HepG2 (cell line): ENCODE data around the gene SMIM44. TPM values are rescaled to one million over a fixed set of nuclear protein-coding genes. Genes with fewer than 3 reads are reported as not detected.

Source experiments
- AHR ChIP-seq: IDR thresholded peaks from 2 replicates; pipeline ENCODE4 v1.6.1; 2018; ENCODE audit warnings: missing genetic modification reagents, missing compliant biosample characterization
- BHLHE40 ChIP-seq: IDR thresholded peaks from 2 replicates; pipeline ENCODE4 v1.6.1; 2011; ENCODE audit warnings: low read length, improper control_type of control experiment
- EZH2 ChIP-seq: conservative IDR thresholded peaks from 2 replicates; pipeline ENCODE4 v1.6.1; 2012; ENCODE audit warnings: mild to moderate bottlenecking, low read depth, low read length, moderate library complexity
- FUBP1 ChIP-seq: sonication (generic); formaldehyde crosslinking; IDR thresholded peaks from 2 replicates; pipeline ENCODE4 v1.5.1; 2020; ENCODE audit warnings: missing genetic modification reagents, mild to moderate bottlenecking, borderline replicate concordance
- KDM1A ChIP-seq: IDR thresholded peaks from 2 replicates; pipeline ENCODE4 v1.6.1; 2016; ENCODE audit warnings: missing compliant biosample characterization
- MNT ChIP-seq: fragments of 450-650 bp; IDR thresholded peaks from 2 replicates; pipeline ENCODE4 v1.6.1; 2016
- NR2F2 ChIP-seq: IDR thresholded peaks from 2 replicates; pipeline ENCODE4 v1.6.1; 2012; ENCODE audit warnings: low read depth, inconsistent platforms, borderline replicate concordance
- PAF1 ChIP-seq: IDR thresholded peaks from 2 replicates; pipeline ENCODE4 v1.6.1; 2016; ENCODE audit warnings: missing genetic modification reagents, missing compliant biosample characterization
- PHF5A ChIP-seq: IDR thresholded peaks from one replicate; pipeline ENCODE4 v1.6.1; 2018; ENCODE audit warnings: low read depth, missing genetic modification reagents; ENCODE audit not compliant: unreplicated experiment
- RBAK ChIP-seq: sonication (generic); formaldehyde crosslinking; IDR thresholded peaks from 2 replicates; pipeline ENCODE4 v1.5.1; 2020; ENCODE audit warnings: mild to moderate bottlenecking, missing genetic modification reagents
- SOX5 ChIP-seq: IDR thresholded peaks from 2 replicates; pipeline ENCODE4 v1.6.1; 2016; ENCODE audit warnings: borderline replicate concordance
- SSRP1 ChIP-seq: IDR thresholded peaks from 2 replicates; pipeline ENCODE4 v1.6.1; 2016; ENCODE audit warnings: control low read depth
- TRIM24 ChIP-seq: sonication (generic); formaldehyde crosslinking; IDR thresholded peaks from 2 replicates; pipeline ENCODE4 v1.8.0; 2022; ENCODE audit warnings: mild to moderate bottlenecking, missing genetic modification reagents
- XBP1 ChIP-seq: sonication (generic); formaldehyde crosslinking; IDR thresholded peaks from 2 replicates; pipeline ENCODE4 v1.5.0; 2020; ENCODE audit warnings: missing genetic modification reagents
- ZC3H13 ChIP-seq: sonication (generic); formaldehyde crosslinking; IDR thresholded peaks from 2 replicates; pipeline ENCODE4 v1.8.1; 2023; ENCODE audit warnings: mild to moderate bottlenecking, missing genetic modification reagents, moderate library complexity
- ZNF225 ChIP-seq: sonication (generic); formaldehyde crosslinking; IDR thresholded peaks from 2 replicates; pipeline ENCODE4 v1.4.0; 2020; ENCODE audit warnings: mild to moderate bottlenecking, missing genetic modification reagents
- ZNF264 ChIP-seq: sonication (generic); formaldehyde crosslinking; IDR thresholded peaks from 2 replicates; pipeline ENCODE4 v1.4.0; 2020; ENCODE audit warnings: missing genetic modification reagents
- ZNF331 ChIP-seq: sonication (generic); formaldehyde crosslinking; IDR thresholded peaks from 2 replicates; pipeline ENCODE4 v1.4.0; 2020; ENCODE audit warnings: missing genetic modification reagents
- ZNF33B ChIP-seq: sonication (generic); formaldehyde crosslinking; IDR thresholded peaks from 2 replicates; pipeline ENCODE4 v1.5.1; 2020; ENCODE audit warnings: mild to moderate bottlenecking, missing genetic modification reagents
- ZNF44 ChIP-seq: sonication (generic); formaldehyde crosslinking; IDR thresholded peaks from 2 replicates; pipeline ENCODE4 v1.5.1; 2020; ENCODE audit warnings: mild to moderate bottlenecking, missing genetic modification reagents
- ZNF577 ChIP-seq: sonication (generic); formaldehyde crosslinking; IDR thresholded peaks from 2 replicates; pipeline ENCODE4 v1.4.0; 2020; ENCODE audit warnings: mild to moderate bottlenecking, low read depth, missing genetic modification reagents, borderline replicate concordance
- ZNF720 ChIP-seq: sonication (generic); formaldehyde crosslinking; IDR thresholded peaks from 2 replicates; pipeline ENCODE4 v1.4.0; 2020; ENCODE audit warnings: missing genetic modification reagents
- ZNF746 ChIP-seq: sonication (generic); formaldehyde crosslinking; IDR thresholded peaks from 2 replicates; pipeline ENCODE4 v1.8.0; 2022; ENCODE audit warnings: mild to moderate bottlenecking, missing genetic modification reagents
- ZNF747 ChIP-seq: sonication (generic); formaldehyde crosslinking; IDR thresholded peaks from 2 replicates; pipeline ENCODE4 v1.8.1; 2023; ENCODE audit warnings: missing genetic modification reagents, mild to moderate bottlenecking, borderline replicate concordance
- polyA plus RNA-seq, 8 experiments: library from polyadenylated mRNA; depleted of rRNA in 3 of 8; stranded (reverse) in 7 of 8; unstranded in 1 of 8; fragments of >200 nt; fragmentation: Illumina TruSeq in 4 of 8; extraction: Trizol in 4 of 8; gene quantifications; 2 replicates each; pipeline versions ENCODE4 v1.2.1 to v1.2.3, GENCODE V29; 2011 to 2016; ENCODE audit warnings: low read depth in 4 of 8, missing spikeins in 1 of 8, mixed read lengths in 1 of 8; ENCODE audit not compliant: insufficient read depth in 1 of 8
- total RNA-seq, 5 experiments: library from RNA; depleted of rRNA; stranded (reverse); fragments of >200 nt; fragmentation: Illumina TruSeq; extraction: Trizol; gene quantifications; 2 replicates each; pipeline ENCODE4 v1.2.3, GENCODE V29; 2016; ENCODE audit warnings: low read depth in 1 of 5
- TF ChIP-seq, protein P1 (sequence below): sonication (generic); formaldehyde crosslinking; conservative IDR thresholded peaks from 2 replicates; pipeline ENCODE4 v1.4.0; 2020; ENCODE audit warnings: missing genetic modification reagents
- TF ChIP-seq, protein P2 (sequence below): sonication (generic); formaldehyde crosslinking; IDR thresholded peaks from 2 replicates; pipeline ENCODE4 v1.9.0; 2021; ENCODE audit warnings: missing genetic modification reagents, mild to moderate bottlenecking, borderline replicate concordance

The SMIM44 gene
- total and polyA plus RNA-seq, 2 of the 13 experiments (the other 11 are each of a cell fraction or from before 2014, with no cell fraction given), result not detected

- TF ChIP-seq ZNF746, result peak; percentile 50; the same call in 1 of the 2 replicates
- no peak for TF ChIP-seq ZNF33B (CRISPR knock-in tag)
- no peak for TF ChIP-seq NR2F2
- TF ChIP-seq ZNF720 (CRISPR knock-in tag), result no peak
- no peak for TF ChIP-seq ZNF44
- TF ChIP-seq MNT, result no peak
- no peak for TF ChIP-seq EZH2
- no peak for TF ChIP-seq PAF1
- no peak for TF ChIP-seq ZC3H13 (CRISPR knock-in tag)
- no peak for TF ChIP-seq XBP1 (CRISPR knock-in tag)
- no peak for TF ChIP-seq AHR (CRISPR knock-in tag)
- TF ChIP-seq ZNF264 (CRISPR knock-in tag), result no peak
- no peak for TF ChIP-seq ZNF747 (CRISPR knock-in tag)
- no peak for TF ChIP-seq PHF5A (CRISPR knock-in tag)
- TF ChIP-seq FUBP1 (CRISPR knock-in tag), result no peak
- TF ChIP-seq TRIM24 (CRISPR knock-in tag), result no peak
- TF ChIP-seq, protein P1, sequence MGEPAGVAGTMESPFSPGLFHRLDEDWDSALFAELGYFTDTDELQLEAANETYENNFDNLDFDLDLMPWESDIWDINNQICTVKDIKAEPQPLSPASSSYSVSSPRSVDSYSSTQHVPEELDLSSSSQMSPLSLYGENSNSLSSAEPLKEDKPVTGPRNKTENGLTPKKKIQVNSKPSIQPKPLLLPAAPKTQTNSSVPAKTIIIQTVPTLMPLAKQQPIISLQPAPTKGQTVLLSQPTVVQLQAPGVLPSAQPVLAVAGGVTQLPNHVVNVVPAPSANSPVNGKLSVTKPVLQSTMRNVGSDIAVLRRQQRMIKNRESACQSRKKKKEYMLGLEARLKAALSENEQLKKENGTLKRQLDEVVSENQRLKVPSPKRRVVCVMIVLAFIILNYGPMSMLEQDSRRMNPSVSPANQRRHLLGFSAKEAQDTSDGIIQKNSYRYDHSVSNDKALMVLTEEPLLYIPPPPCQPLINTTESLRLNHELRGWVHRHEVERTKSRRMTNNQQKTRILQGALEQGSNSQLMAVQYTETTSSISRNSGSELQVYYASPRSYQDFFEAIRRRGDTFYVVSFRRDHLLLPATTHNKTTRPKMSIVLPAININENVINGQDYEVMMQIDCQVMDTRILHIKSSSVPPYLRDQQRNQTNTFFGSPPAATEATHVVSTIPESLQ (CRISPR knock-in tag), result no peak
- TF ChIP-seq ZNF331 (CRISPR knock-in tag), result no peak
- TF ChIP-seq KDM1A, result peak; percentile 22; the same call in 1 of the 2 replicates
- TF ChIP-seq SOX5 (CRISPR knock-in tag), result 0 out of 2 replicates have a peak, but pooled peaks have one; percentile 3
- no peak for TF ChIP-seq RBAK (CRISPR knock-in tag)
- no peak for TF ChIP-seq ZNF577 (CRISPR knock-in tag)
- no peak for TF ChIP-seq ZNF225
- TF ChIP-seq, protein P2, sequence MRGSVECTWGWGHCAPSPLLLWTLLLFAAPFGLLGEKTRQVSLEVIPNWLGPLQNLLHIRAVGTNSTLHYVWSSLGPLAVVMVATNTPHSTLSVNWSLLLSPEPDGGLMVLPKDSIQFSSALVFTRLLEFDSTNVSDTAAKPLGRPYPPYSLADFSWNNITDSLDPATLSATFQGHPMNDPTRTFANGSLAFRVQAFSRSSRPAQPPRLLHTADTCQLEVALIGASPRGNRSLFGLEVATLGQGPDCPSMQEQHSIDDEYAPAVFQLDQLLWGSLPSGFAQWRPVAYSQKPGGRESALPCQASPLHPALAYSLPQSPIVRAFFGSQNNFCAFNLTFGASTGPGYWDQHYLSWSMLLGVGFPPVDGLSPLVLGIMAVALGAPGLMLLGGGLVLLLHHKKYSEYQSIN (CRISPR knock-in tag), result no peak
- TF ChIP-seq SSRP1 (CRISPR knock-in tag), result no peak
- no peak for TF ChIP-seq BHLHE40
Observed at GRCh38 chr19:3434630-3435553, 48.3 kb downstream of the SMIM44 start (continued).
